ENCODE results near the gene ANKS1A.
A peak's percentile ranks its signal among the peaks of the same experiment; 100 is the strongest.

Gene ANKS1A

GRCh38 chr6:35041086-35041861 is 152.2 kb downstream of the ANKS1A start:
- DNase-seq (ENCODE audit: low read depth, low spot score), result no peak

- no peak for DNase-seq (ENCODE audit: low read depth, low spot score)
Observed at GRCh38 chr6:35042031-35042815, 153.2 kb downstream of the ANKS1A start.

GRCh38 chr6:35043381-35044130 is 154.5 kb downstream of the ANKS1A start:
- no peak for DNase-seq (ENCODE audit: low read depth, low spot score)

GRCh38 chr6:35044145-35044745 is 155.2 kb downstream of the ANKS1A start:
- DNase-seq (ENCODE audit: low read depth, low spot score), result peak; percentile 48

- DNase-seq (ENCODE audit: low read depth, low spot score), result no peak
Observed at GRCh38 chr6:35044761-35045421, 155.8 kb downstream of the ANKS1A start.

- peak; percentile 51 for DNase-seq (ENCODE audit: low read depth, low spot score)
Observed at GRCh38 chr6:35046103-35046502, 157.0 kb downstream of the ANKS1A start.

- no peak for DNase-seq (ENCODE audit: low read depth, low spot score)
Observed at GRCh38 chr6:35046862-35047261, 157.8 kb downstream of the ANKS1A start.

- DNase-seq (ENCODE audit: low read depth, low spot score), result no peak
Observed at GRCh38 chr6:35047265-35048011, 158.4 kb downstream of the ANKS1A start.

GRCh38 chr6:35048031-35048613 is 159.1 kb downstream of the ANKS1A start:
- DNase-seq (ENCODE audit: low read depth, low spot score), result peak; percentile 79

- peak; percentile 74 for DNase-seq (ENCODE audit: low read depth, low spot score)
Observed at GRCh38 chr6:35048631-35049083, 159.6 kb downstream of the ANKS1A start.

- DNase-seq (ENCODE audit: low read depth, low spot score), result no peak
Observed at GRCh38 chr6:35049156-35049735, 160.2 kb downstream of the ANKS1A start.

- DNase-seq (ENCODE audit: low read depth, low spot score), result no peak
Observed at GRCh38 chr6:35049900-35050756, 161.1 kb downstream of the ANKS1A start.

GRCh38 chr6:35050757-35051330 is 161.8 kb downstream of the ANKS1A start:
- DNase-seq (ENCODE audit: low read depth, low spot score), result no peak

GRCh38 chr6:35051396-35051795 is 162.3 kb downstream of the ANKS1A start:
- no peak for DNase-seq (ENCODE audit: low read depth, low spot score)

GRCh38 chr6:35051997-35052583 is 163.0 kb downstream of the ANKS1A start:
- no peak for DNase-seq (ENCODE audit: low read depth, low spot score)

- peak; percentile 73 for DNase-seq (ENCODE audit: low read depth, low spot score)
Observed at GRCh38 chr6:35052694-35053565, 163.9 kb downstream of the ANKS1A start.

GRCh38 chr6:35053701-35054100 is 164.6 kb downstream of the ANKS1A start:
- DNase-seq (ENCODE audit: low read depth, low spot score), result no peak
